ENCODE measurements around the gene CAP1.
"Not testable (repeated sequence)": the region's sequence is repeated elsewhere in the genome, so short reads cannot be mapped to it uniquely, and the experiment has no call there.

DNA sequence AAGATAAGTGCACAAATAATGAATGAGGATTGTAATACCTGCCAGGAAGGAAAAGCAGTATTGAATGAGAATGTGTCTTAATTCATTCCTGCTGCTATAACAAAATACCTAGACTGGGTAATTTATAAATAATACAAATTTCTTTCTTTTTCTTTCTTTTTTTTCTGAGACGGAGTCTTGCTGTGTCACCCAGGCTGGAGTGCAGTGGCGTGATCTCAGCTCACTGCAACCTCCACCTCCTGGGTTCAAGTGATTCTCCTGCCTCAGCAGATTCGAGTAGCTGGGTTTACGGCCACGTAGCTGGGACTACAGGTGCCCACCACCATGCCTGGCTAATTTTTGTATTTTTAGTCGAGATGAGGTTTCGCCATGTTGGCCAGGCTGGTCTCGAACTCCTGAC, 3.3 kb upstream of the CAP1 start:
- TF ChIP-seq, protein P1, sequence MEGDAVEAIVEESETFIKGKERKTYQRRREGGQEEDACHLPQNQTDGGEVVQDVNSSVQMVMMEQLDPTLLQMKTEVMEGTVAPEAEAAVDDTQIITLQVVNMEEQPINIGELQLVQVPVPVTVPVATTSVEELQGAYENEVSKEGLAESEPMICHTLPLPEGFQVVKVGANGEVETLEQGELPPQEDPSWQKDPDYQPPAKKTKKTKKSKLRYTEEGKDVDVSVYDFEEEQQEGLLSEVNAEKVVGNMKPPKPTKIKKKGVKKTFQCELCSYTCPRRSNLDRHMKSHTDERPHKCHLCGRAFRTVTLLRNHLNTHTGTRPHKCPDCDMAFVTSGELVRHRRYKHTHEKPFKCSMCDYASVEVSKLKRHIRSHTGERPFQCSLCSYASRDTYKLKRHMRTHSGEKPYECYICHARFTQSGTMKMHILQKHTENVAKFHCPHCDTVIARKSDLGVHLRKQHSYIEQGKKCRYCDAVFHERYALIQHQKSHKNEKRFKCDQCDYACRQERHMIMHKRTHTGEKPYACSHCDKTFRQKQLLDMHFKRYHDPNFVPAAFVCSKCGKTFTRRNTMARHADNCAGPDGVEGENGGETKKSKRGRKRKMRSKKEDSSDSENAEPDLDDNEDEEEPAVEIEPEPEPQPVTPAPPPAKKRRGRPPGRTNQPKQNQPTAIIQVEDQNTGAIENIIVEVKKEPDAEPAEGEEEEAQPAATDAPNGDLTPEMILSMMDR (conservative IDR thresholded peaks at IDR 0.05; ENCODE audit: low read depth, low read length): not testable (repeated sequence)
- not testable (repeated sequence) for TF ChIP-seq EZH2phosphoT487 (IDR thresholded peaks at IDR 0.05; ENCODE audit: borderline replicate concordance, low read length); EZH2 (IDR thresholded peaks at IDR 0.05; ENCODE audit: low read length, unreplicated experiment)

All from PC-3 (cell line).